IPS-NIHi7 (cell line): Measurements from ENCODE around the gene LDB3.
"Not testable (repeated sequence)": the region's sequence is repeated elsewhere in the genome, so short reads cannot be mapped to it uniquely, and the experiment has no call there.

Experiments used
- DNase-seq: peaks from one replicate; pipeline ENCODE4 v3.0.0; 2012; ENCODE audit warnings: mixed read lengths; ENCODE audit errors: extremely low spot score

Gene LDB3

GRCh38 chr10:86733260-86733671 is 65.0 kb downstream of the LDB3 start:
- no peak for DNase-seq

GRCh38 chr10:86734207-86734988 is 66.1 kb downstream of the LDB3 start:
- DNase-seq, result no peak

- not testable (repeated sequence) for DNase-seq
These were observed 67.0 kb downstream of the LDB3 start for GRCh38 chr10:86735278-86735677.

- DNase-seq, result no peak
These were observed 73.9 kb downstream of the LDB3 start for GRCh38 chr10:86742230-86742629.

GRCh38 chr10:86744067-86744725 is 75.9 kb downstream of the LDB3 start:
- no peak for DNase-seq

GRCh38 chr10:86747796-86748581 is 79.7 kb downstream of the LDB3 start:
- no peak for DNase-seq

- DNase-seq, result no peak
These were observed 81.5 kb downstream of the LDB3 start for GRCh38 chr10:86749854-86750253.

GRCh38 chr10:86751477-86751876 is 83.2 kb downstream of the LDB3 start:
- no peak for DNase-seq

- DNase-seq, result no peak
These were observed 84.0 kb downstream of the LDB3 start for GRCh38 chr10:86752311-86752710.

GRCh38 chr10:86753051-86753450 is 84.7 kb downstream of the LDB3 start:
- DNase-seq, result no peak

GRCh38 chr10:86753638-86754434 is 85.5 kb downstream of the LDB3 start:
- DNase-seq, result no peak

GRCh38 chr10:86755454-86755739 is 87.1 kb downstream of the LDB3 start:
- DNase-seq, result no peak

GRCh38 chr10:86755740-86756510 is 87.6 kb downstream of the LDB3 start:
- DNase-seq, result peak; percentile 92

GRCh38 chr10:86756511-86757112 is 88.3 kb downstream of the LDB3 start, which contains the start of gene BMPR1A:
BMPR1A (plus strand) TSS chr10:86756619; CDS start chr10:86876019, 119,400 bp downstream.
- no peak for DNase-seq

GRCh38 chr10:86757113-86757972 is 89.0 kb downstream of the LDB3 start:
- no peak for DNase-seq

GRCh38 chr10:86758189-86759072 is 90.1 kb downstream of the LDB3 start:
- no peak for DNase-seq

GRCh38 chr10:86759073-86759672 is 90.9 kb downstream of the LDB3 start:
- DNase-seq, result no peak

- DNase-seq, result no peak
These were observed 95.1 kb downstream of the LDB3 start for GRCh38 chr10:86763404-86763803.
